ENCODE results near the gene COL11A2.

- TF ChIP-seq CTCF (IDR thresholded peaks at IDR 0.05) (no peak), POLR2A (IDR thresholded peaks at IDR 0.05) (no peak)
These were observed at the start of gene COL11A2 for GRCh38 chr6:33192105-33192646.
